Astrocyte (in vitro differentiated cells and primary cell): Measurements from ENCODE around the gene CNTNAP2.

ENCODE experiments used
- EZH2 ChIP-seq: IDR thresholded peaks from 2 replicates; pipeline ENCODE4 v1.6.1; 2012; ENCODE audit warnings: mild to moderate bottlenecking, low read length, inconsistent platforms; ENCODE audit not compliant: insufficient read depth
- TF ChIP-seq, protein P1 (sequence below): IDR thresholded peaks from 2 replicates; pipeline ENCODE4 v1.5.1; 2011; ENCODE audit warnings: low read depth, mild to moderate bottlenecking, inconsistent platforms, low read length, moderate library complexity; ENCODE audit not compliant: insufficient read depth

DNA sequence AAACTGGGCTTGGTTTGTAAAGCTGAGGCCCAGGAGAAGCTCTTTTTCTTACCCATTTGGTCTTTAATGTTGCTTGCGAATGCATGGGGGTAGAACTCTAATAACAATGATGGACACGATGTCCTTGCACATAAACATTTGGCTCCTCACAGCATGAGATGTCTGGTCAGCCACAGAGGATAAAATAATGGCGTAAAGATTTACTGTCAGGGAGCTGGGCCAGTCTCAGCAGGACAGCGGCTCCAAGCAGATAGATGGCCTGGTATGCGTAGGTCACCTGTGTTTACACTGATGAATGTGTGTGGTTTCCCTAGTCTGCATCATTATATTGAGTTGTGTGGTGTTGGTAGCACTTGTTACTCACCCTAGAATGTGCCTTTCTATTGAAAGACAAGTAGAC lies 537.4 kb downstream of the CNTNAP2 start:
- TF ChIP-seq, protein P1, sequence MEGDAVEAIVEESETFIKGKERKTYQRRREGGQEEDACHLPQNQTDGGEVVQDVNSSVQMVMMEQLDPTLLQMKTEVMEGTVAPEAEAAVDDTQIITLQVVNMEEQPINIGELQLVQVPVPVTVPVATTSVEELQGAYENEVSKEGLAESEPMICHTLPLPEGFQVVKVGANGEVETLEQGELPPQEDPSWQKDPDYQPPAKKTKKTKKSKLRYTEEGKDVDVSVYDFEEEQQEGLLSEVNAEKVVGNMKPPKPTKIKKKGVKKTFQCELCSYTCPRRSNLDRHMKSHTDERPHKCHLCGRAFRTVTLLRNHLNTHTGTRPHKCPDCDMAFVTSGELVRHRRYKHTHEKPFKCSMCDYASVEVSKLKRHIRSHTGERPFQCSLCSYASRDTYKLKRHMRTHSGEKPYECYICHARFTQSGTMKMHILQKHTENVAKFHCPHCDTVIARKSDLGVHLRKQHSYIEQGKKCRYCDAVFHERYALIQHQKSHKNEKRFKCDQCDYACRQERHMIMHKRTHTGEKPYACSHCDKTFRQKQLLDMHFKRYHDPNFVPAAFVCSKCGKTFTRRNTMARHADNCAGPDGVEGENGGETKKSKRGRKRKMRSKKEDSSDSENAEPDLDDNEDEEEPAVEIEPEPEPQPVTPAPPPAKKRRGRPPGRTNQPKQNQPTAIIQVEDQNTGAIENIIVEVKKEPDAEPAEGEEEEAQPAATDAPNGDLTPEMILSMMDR: no peak
- no peak for TF ChIP-seq EZH2
